ENCODE results near the gene BAIAP2.

The BAIAP2 gene

DNA sequence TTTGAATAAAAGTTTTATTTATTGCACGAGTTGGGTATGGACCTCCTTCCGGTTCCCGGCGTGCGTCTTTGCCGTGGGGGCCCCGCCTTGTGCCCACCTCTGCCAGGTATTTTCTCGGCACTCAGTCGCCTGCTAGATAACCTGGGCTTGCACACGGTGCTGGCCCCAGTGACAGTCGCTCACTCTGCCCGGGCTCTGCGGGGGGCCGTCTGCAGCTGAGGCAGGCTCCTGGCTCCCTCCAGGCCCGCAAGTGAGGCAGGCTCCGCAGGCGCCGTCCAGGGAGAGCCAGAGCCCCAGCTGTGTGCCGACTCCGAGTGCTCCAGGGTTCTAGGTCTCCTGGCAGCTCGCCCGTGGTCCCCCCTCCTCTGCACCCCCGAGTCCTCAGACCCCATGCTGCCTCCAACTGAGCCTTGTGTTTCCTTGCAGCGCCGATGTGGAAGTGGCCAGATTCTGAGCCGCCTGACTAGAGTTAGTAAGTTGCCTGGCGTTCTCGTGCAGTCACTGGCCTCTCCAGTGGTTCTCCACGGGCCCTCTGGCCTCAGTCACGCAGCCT lies 75.6 kb downstream of the BAIAP2 start:
- no peak for DNase-seq (ENCODE audit: low read depth in 2 of 2)

DNA sequence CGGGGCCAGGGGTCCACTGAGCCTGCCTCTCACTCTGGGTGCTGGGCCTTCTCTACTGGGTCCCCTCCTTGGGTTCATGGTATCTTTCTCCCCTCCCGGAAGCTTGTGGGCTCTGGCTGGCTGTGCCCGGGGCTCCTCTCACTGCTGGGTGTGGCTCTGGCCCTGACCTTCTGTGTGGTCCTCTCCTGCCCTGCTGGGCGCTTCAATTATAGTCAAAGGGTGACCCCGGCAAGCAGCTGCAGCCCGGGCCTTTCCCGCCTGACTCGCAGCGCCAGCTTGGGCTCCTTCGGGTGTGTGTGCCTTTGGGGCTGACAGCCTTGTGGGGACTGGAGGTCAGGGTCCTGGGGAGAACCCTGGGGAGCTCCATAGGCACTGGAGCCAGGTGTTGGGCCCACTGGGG lies 76.1 kb downstream of the BAIAP2 start:
- no peak for DNase-seq (ENCODE audit: low read depth in 2 of 2)

DNA sequence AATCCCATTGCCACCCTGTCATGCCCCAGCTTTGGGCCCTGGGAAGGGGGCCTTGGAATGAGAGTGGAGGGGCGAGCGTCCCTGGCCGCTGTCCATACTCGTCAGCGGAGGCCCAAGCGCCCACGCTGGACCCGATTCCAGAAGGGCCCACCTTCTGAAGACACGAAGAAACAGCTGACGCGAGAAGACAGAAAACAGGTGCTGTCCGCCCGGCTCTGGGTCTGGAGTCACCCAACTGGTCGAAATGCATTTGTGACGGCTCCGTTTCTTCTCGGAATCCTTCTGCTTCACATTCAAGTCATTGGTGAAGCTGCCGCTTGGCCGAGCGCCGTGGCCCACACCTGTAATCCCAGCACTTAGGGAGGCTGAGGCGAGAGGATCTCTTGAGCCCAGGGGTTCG lies 77.5 kb downstream of the BAIAP2 start:
- no peak for DNase-seq (ENCODE audit: low read depth in 2 of 2)

DNA sequence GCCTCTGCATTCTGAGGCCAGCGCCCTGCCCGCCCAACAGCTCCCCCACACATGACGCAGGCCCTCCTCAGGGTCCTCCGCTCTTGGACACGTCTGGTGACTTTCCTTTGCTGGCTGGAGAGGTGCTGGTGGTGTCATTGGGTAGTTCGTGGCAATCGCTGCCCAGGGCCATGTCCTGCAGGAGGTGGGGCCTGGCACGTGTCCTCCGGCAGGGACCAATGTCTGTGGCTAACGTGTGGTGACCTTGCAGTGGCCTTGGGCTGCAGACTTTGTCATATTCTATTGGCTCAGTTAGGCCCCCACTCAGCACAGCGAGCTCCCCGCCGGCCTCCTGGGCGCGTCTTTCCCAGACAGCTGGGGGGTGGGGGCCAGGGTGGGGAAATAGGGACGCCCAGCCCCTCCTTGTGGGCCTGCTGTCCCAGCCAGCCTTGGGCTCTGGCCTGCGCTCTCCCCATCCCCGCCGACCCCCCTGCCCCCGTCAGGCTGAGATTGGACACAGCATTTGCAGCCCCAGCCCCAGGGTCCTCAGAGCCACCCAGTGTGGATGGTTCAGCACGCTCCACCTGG lies 78.3 kb downstream of the BAIAP2 start:
- DNase-seq (ENCODE audit: low read depth in 2 of 2), result no peak

DNA sequence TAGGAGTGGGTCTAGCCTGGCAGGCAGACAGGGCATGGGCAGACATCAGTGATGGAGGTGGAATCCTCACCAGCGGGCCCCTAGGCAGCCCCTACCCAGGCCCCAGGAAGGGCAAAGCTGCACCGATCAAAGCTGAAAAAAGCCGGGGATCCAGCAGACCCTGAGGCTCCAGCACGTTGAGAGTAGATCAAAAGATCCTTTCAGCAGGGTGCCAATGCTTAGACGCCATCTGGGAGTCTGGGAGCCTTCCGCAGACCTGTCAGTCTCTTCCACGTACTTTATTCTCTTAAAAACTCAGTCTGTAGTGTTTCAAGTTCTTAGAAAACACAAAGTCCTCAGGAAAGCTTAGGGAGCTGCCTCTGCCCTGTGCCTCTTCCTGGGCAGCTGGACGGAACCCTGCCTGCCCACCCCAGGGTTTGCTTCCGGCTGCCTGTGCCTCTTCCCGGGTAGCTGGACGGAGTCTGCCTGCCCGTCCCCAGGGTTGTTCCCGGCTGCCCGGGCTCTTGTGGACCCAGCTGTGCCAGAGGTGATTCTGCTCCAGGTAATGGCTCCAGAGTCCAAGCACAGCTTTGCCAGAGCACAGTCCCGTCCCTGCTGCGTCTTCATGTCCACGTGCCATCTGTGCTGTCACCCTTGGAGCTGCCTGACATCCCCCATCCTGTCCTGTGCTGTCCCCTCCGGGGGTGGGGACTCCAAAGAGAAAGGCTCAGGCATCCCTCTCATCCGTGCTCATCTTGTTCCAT lies 79.6 kb downstream of the BAIAP2 start:
- DNase-seq (ENCODE audit: low read depth in 2 of 2), result no peak

DNA sequence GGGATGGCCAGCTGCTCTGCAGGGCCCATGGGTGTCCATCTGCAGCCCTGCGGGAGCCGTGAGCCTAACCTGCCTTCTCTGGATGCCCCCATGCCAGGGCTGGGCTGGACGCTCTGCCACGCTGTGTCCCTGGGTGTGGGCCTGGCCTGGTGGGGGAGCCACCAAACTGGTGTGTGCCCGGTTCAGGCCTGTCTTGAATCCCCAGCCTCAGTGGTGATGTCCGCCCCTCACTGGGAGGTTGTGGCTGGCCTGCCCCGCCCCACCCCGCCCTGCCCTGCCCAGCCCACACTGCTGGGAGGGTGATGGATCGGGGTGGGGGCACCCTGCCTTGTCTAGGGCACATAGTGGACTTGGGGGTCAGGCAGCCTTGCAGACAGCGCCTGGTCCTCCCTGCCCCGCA lies 80.3 kb downstream of the BAIAP2 start:
- DNase-seq (ENCODE audit: low read depth in 2 of 2), result no peak

DNA sequence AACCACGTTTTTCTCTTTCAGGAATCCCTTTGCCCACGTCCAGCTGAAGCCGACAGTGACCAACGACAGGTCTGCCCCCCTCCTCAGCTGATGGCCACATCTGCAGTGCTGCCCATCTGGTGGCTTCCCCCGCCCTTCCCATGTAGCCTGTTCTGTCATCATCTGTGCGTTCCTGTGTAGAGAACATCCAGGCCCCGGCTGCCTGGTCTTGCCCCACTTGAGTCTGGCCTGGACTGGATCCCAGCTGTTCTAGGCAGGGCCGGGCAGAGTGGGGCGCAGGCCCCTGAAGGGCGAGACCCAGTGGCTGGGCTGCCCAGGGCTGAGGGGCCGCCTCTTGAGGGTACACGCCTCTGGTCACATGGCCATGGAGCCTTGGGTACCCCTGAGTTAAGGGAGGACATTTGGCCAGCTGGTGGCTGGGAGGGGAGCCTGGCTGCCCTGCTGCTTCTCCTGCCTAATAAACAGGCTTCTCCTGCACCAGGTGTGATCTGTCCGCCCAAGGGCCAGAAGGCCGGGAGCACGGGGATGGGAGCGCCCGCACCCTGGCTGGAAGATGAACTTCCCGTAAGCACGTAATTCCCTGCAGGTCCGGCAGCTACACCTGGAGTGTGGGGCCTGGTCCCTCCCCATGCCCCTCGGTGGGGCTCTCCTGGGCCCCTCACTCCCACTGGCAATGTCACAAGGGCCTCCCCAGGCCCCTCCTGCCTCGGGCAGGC lies 81.0 kb downstream of the BAIAP2 start:
- DNase-seq (ENCODE audit: low read depth in 2 of 2), result no peak

DNA sequence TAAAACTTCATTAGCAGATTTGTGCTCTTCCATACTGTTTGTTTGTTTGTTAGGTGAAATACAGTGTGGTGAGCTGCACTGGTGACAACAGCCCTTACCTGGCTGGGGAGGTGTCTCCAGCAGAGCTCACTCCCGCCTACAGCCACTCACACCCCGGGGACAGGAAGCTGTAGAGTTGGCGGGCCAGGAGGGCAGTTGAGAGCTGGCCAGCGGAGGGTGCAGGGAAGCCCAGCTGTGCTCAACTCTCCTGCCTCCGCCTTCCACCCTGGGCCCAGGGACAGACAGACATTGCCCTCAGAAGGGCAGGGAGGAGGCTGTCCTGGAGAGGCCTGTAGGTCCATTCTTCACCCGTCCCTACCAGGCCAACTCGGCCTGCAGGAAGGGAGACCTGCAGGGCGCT lies 81.8 kb downstream of the BAIAP2 start:
- no peak for DNase-seq (ENCODE audit: low read depth in 2 of 2)

DNA sequence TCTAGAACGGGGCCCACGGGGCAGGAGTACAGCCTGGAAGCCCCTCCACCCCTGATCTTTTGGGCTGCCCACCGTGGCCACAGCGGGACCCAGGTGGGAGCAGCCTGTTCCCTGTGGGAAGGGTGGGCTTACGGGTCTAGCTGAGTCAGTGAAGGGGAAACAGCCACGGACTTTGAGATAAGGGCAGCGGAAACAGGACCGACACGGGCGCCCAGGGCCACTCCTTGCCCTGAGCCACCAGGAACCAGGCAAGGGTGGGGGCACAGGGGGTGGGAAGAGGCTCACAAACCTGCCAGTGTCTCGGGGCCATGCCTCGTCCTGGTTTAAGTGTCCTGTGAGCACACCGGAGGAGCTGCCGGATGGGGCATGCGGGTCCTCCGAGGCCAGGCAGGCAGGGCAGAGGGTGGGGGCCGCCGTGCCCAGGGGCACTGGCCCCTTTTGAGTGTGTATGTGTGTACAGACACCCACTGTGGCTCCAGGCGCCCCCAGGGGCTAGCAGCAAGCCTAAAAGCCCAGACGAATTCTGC lies 82.8 kb downstream of the BAIAP2 start:
- DNase-seq (ENCODE audit: low read depth in 2 of 2), result no peak

DNA sequence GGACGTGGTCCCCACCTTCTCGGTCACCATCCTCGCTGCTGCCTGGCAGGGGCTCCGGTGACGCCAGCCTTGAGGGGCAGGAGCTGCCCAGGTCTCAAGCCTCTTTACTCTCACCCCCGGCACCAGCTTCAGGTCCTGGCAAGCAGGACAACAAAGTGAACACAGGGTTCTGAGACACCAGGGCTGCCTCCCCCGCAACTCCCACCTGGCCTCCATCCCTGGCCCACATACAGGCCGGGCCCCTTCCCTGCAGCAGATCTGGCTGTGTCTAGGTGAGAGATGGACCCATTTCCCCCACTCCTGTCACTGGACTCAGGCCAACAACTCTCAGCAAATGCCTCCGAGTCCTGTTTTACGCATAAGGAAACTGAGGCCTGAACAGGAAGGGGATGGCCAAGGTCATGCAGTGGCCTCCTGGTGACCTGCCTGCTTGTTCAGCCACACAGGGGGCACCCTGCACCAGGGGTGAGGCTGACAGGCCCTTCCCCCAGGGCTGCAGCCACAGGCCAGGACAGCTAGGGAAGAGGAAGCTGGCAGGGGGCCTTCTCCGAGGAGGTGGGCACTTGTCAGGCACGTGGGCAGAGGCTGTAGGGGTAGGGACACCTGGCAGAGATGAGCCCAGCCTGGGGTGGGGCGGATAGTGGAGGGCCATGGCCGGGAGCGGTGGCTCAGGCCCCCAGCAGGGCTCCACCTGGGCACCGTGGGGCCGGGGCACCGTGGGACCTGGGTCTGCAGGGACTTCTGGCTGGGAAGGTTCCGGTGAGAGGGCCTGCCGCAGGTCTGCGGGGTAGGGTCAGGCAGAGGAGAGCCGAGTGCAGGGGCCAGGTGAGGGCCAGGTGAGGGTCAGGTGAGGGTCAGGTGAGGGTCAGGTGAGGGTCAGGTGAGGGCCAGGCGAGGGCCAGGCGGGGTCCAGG lies 83.6 kb downstream of the BAIAP2 start:
- no peak for DNase-seq (ENCODE audit: low read depth in 2 of 2)

DNA sequence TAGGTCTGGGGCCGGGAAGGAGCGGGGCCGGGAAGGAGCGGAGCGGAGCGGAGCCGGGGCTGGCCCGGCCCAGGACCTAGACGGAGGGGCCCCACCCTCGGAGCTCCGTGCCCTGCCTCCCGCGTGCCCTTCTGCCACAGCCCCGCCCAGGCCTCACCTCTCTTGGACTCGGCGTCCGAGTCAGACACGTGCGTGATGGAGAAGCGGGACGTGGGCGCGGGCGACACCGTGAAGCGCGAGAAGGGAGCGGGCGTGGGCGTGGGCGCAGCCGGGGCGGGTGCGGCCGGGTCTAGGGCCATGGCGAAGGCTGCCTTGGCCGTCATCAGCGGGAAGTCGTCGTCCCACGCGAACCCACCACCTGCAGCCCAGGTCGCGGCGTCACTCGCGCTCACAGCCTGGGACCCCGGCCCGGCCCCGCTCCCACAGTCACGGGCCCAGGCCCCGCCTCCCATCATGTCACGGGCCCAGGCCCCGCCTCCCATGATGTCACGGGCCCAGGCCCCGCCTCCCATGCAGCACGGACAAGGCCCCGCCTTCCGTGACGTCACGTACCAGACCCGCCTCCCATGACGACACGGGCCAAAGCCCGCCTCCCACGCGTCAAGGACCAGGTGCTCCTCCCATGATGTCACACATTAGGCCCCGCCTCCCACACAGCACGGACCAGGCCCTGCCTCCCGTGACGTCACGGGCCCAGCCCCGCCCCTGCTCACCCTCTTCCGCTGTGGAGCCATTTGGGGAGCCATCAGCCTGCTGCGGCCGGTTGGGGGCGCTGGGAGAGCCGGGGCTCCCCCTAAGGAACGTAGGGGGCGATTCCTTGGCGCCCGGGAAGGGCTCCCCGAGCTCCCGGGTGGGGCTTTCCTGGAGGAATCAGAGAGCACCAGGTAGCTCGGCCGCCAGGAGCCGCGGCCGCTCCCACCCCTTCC lies 84.5 kb downstream of the BAIAP2 start:
- peak; percentile 64 to 67 for DNase-seq (ENCODE audit: low read depth in 2 of 2)

DNA sequence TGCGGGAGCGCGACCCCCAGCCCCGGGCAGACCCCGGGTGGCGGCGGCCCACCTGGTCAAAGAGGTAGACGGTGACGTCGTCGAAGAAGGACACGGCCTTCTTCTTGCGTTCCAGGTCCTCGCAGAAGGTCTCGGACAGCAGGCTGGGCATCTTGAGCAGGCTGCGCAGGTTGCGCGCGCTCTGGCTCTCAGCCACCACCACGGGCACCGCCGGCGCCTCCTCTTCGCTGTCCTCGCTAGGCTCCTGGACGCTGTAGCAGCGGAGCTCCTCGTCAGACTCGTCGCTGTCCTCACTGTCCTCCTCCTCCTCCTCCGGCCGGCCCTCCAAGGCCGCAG lies 85.2 kb downstream of the BAIAP2 start:
- no peak for DNase-seq (ENCODE audit: low read depth in 2 of 2)

DNA sequence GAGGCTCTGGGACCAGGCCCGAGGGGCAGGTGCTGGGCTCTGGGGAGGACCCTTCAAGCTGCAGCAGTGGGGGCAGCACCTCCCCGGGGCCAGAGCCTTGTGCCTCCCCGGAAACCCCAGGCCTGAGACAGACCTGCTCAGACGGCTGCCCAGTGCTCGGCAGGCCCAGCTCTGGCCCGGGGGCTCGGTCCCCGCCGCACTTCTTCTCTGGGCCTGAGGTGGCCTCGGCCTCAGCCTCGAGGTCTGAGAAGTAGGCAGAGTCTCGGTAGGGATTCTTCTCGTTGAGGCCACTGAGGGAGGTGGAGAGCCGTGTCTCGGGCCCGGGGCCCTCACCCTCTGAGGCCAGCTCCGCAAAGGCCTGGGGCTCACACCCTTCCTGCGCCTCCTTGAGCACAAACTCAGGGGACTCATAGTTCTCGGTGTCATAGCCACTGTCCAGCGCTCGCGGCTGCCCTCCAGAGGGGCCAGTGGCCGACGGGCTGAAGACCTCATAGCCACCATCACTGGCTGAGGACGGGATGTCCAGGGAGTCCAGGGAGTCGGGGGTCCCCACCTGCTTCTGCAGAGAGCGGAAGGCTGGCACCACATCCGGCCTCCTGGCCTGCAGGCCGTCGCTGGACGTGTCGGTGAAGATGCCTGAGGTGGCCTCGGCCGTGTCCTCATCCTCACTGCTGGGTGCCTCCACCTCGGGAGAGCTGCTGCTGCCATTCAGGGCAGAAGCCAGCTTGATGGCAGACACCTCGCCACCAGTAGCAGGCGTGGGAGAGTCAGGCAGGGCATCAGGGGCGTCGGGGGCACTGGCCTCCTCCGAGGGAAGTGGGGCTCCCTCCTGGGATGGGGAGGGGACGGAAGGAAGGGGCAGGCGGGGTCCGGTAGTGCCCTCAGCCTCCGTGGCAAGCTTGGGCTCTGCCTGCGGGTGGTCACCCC lies 86.0 kb downstream of the BAIAP2 start:
- no peak for DNase-seq (ENCODE audit: low read depth in 2 of 2)

DNA sequence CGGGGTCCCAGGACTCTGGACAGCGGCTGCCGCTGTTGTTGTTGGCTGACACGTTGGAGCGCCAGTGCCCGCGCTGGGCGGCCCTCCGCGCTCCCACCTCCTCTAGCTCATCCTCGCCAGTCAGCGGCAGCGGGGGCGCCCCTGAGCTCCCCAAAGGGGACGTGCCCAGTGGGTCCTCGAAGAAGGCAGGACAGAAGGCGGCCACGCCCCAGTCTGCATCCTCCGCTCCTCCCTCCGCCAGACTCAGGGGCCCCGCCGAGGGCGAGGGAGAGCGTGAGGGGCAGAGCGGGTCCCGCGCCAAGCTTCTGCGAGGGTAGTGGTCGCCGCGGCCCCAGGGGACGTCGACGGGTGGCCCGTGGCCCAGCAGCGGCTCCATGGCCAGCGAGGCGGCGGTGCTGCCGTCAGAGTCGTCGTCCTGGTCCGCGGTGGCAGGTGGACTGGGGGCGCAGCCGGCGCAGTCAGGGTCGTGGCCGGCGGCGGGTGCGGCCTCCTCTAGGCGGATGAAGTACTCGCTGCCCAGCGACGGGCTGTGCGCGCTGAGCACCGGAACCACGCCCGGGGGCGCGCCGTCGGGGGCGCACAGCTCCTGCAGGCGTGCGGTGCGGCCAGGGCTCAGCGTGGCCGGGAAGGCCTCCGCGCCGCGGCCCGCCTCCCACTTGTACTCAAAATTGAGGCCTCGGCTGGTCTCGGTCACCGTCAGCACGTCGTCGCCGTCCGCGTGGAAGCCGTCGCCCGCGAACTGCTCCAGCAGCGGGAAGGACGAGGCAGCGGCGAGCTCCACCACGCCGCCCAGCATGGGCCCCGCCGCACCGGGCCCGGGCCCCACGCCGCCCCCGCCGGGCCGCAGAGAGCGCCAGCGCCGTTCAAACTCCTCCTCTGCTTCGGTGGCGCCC lies 87.1 kb downstream of the BAIAP2 start:
- DNase-seq (ENCODE audit: low read depth in 2 of 2), result no peak

DNA sequence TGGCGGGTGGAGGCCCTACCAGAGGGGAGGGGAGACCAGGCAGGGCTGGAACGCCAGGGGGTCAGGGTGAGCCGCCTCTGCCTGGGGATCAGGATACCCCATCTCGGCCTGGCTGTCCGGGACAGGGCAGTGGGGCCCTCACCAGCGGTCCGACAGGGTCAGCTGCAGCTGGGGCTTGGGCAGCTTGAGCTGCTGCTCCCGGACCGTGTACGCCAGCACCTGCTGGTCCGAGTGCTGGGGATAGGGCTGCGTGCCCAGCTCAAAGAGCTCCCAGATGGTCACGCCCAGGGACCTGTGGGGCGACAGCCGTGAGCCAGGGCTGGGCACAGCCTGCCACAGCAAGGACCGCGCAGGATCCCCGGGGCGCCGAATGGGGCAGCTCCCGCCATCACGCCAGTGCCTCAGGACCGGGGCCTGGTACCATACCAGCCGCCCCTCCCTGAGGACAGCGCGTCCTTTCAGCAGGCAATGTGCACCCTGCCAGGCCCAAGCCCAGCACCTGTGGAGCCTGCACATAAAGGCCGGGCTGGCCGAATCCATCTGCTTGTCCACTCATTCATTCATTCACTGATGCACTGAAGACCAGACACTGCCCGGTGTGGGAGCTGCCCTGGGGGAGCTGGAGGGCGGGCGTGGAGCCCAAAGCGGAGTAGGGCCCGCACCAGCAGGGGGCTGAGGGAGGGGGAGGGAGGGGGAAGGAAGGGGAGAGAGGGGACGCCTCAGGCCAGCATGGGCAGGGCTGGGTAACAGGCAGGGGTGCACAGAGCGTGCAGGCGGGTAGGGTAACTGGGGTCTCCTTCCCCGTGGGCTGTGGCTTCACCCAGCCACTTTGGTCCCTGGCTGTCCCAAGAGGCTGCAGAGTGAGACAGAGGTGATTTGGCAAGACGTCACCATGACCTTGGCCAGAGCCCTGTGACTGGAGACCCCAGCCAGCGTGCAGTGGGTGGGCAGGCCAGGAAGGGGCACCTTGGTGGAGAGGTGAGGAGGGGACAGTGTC lies 88.4 kb downstream of the BAIAP2 start:
- DNase-seq (ENCODE audit: low read depth in 2 of 2), result no peak

DNA sequence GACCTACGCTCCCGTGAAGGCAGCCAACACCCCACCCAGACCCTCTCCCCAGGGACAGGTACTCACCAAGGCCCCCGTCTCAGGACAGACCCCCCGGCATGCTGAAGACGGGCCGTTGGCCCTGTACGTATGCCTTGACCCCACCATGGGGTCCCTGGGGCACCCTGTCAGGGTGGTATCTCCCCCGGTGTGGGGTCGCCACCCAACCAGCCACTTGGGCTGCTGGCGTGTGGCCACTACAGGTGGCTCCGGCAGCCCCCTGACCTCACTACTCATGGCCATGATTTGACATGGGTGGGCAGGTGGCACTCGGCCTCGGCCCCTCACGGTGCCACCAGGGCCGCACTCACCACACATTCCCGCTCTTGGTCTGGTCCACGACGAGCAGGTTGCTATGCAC lies 89.4 kb downstream of the BAIAP2 start:
- no peak for DNase-seq (ENCODE audit: low read depth in 2 of 2)

DNA sequence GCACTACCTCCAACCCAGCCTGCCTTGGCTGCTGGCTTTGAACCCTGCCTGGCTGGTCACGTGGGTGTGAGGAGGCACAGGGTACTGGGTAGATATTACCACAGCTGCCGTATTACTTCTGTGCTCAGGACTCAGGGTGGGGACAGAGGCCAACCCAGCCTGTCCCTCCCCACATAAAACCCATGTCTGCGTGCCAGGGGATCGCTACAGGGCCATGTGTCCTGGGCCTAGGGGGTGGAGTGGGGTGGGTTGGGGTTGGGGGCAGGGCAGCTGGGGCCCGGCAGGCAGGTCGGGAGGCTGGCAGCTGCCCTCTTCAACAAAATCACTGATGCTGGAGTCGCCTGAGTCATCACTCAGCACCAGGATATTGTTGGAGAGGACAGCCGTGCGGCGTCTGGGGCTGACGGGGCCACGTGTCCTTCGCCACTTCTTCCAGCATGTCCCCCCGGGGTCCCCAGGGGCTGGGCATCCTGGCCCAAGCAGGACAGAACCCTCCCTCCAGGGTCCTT lies 90.7 kb downstream of the BAIAP2 start:
- no peak for DNase-seq (ENCODE audit: low read depth in 2 of 2)

Data from fibroblast of skin of left biceps (primary cell).